ENCODE results near the gene PSENEN. TPM values are rescaled to one million over a fixed set of nuclear protein-coding genes. Genes with fewer than 3 reads are reported as not detected.
A peak's percentile ranks its signal among the peaks of the same experiment; 100 is the strongest.

The PSENEN gene
- total and polyA plus RNA-seq, 9 of the 15 experiments (the other 6 are each of a cell fraction or from before 2014, with no cell fraction given), result 34.5 to 299 (median 61.1) TPM

- no peak for TF ChIP-seq ZSCAN29 (IDR thresholded peaks at IDR 0.05)
- TF ChIP-seq CHD1 (IDR thresholded peaks at IDR 0.05; ENCODE audit: low read length), result peak; percentile 40
- 0 out of 2 replicates have a peak, but pooled peaks have one; percentile 20 for TF ChIP-seq KAT7 (CRISPR knock-in tag; IDR thresholded peaks at IDR 0.05; ENCODE audit: borderline replicate concordance)
- no peak for TF ChIP-seq FOXM1 (IDR thresholded peaks at IDR 0.05; ENCODE audit: low read depth)
- TF ChIP-seq FOXM1 (CRISPR knock-in tag; IDR thresholded peaks at IDR 0.05; ENCODE audit: low read depth), result no peak
- TF ChIP-seq SIN3A (IDR thresholded peaks at IDR 0.05; ENCODE audit: borderline replicate concordance in 2 of 2, control insufficient read depth in 1 of 2, low read depth in 2 of 2, low read length in 2 of 2), result peak in 1 of 2 experiments; percentile 50; a peak in 1 of 4 replicates
- 0 out of 2 replicates have a peak, but pooled peaks have one; percentile 39 for TF ChIP-seq FOXP4 (CRISPR knock-in tag; IDR thresholded peaks at IDR 0.05; ENCODE audit: borderline replicate concordance)
- TF ChIP-seq NKRF (IDR thresholded peaks at IDR 0.05; ENCODE audit: borderline replicate concordance), result peak; percentile 50; the same call in 1 of the 2 replicates
- TF ChIP-seq ZNF644 (tag; IDR thresholded peaks at IDR 0.05; ENCODE audit: low read depth), result no peak
- peak; percentile 65 for TF ChIP-seq EGR1 (conservative IDR thresholded peaks at IDR 0.05)
- TF ChIP-seq ZNF263 (CRISPR knock-in tag; IDR thresholded peaks at IDR 0.05; ENCODE audit: borderline replicate concordance), result 0 out of 2 replicates have a peak, but pooled peaks have one; percentile 27
- peak in 1 of 2 experiments; percentile 39; a peak in 1 of 4 replicates for TF ChIP-seq HDAC1 (IDR thresholded peaks at IDR 0.05)
- TF ChIP-seq SAP30 (IDR thresholded peaks at IDR 0.05; ENCODE audit: borderline replicate concordance, insufficient read depth, low read depth, low read length, poor library complexity, severe bottlenecking), result peak; percentile 53
- no peak for TF ChIP-seq BMI1 (IDR thresholded peaks at IDR 0.05; ENCODE audit: low read length)
- TF ChIP-seq ETS1 (conservative IDR thresholded peaks at IDR 0.05; ENCODE audit: control insufficient read depth, low read depth, low read length), result 0 out of 2 replicates have a peak, but pooled peaks have one; percentile 53
- no peak for TF ChIP-seq NFIX (CRISPR knock-in tag; IDR thresholded peaks at IDR 0.05; ENCODE audit: low read depth)
- peak; percentile 46; the same call in 1 of the 2 replicates for TF ChIP-seq LCOR (CRISPR knock-in tag; IDR thresholded peaks at IDR 0.05)
- TF ChIP-seq MYNN (IDR thresholded peaks at IDR 0.05), result no peak
- TF ChIP-seq MYNN (CRISPR knock-in tag; IDR thresholded peaks at IDR 0.05), result no peak
- no peak for TF ChIP-seq ZNF277 (CRISPR knock-in tag; IDR thresholded peaks at IDR 0.05; ENCODE audit: borderline replicate concordance)
- peak; percentile 58 for TF ChIP-seq RBFOX2 (IDR thresholded peaks at IDR 0.05; ENCODE audit: low read depth, low read length)
Observed at GRCh38 chr19:35718345-35719041, 27.0 kb upstream of the PSENEN start (continued).
